GM12865 (cell line): ENCODE data around the gene AP2A2.

ENCODE experiments used
- DNase-seq: peaks from one replicate; pipeline ENCODE4 v3.0.0; 2010; ENCODE audit warnings: low read depth
- H3K4me3 ChIP-seq: 2 replicates; pipeline ENCODE4 v1.5.1; 2011; ENCODE audit warnings: mild to moderate bottlenecking, low read depth, low read length, control low read depth
- TF ChIP-seq, protein P1 (sequence below): IDR thresholded peaks from 2 replicates; pipeline ENCODE4 v1.5.1; 2011; ENCODE audit warnings: low read length, control low read depth, low read depth, inconsistent platforms; ENCODE audit not compliant: insufficient read depth; ENCODE audit errors: missing control alignments

The AP2A2 gene

GRCh38 chr11:1053121-1053901, 127.6 kb downstream of the AP2A2 start:
- TF ChIP-seq, protein P1, sequence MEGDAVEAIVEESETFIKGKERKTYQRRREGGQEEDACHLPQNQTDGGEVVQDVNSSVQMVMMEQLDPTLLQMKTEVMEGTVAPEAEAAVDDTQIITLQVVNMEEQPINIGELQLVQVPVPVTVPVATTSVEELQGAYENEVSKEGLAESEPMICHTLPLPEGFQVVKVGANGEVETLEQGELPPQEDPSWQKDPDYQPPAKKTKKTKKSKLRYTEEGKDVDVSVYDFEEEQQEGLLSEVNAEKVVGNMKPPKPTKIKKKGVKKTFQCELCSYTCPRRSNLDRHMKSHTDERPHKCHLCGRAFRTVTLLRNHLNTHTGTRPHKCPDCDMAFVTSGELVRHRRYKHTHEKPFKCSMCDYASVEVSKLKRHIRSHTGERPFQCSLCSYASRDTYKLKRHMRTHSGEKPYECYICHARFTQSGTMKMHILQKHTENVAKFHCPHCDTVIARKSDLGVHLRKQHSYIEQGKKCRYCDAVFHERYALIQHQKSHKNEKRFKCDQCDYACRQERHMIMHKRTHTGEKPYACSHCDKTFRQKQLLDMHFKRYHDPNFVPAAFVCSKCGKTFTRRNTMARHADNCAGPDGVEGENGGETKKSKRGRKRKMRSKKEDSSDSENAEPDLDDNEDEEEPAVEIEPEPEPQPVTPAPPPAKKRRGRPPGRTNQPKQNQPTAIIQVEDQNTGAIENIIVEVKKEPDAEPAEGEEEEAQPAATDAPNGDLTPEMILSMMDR: no peak
- H3K4me3 ChIP-seq: no peak overlapping the region
- no peak for DNase-seq

GRCh38 chr11:1054143-1055108, 128.8 kb downstream of the AP2A2 start:
- DNase-seq: no peak
- TF ChIP-seq, protein P1: no peak
- no peak overlapping the region for H3K4me3 ChIP-seq

DNA sequence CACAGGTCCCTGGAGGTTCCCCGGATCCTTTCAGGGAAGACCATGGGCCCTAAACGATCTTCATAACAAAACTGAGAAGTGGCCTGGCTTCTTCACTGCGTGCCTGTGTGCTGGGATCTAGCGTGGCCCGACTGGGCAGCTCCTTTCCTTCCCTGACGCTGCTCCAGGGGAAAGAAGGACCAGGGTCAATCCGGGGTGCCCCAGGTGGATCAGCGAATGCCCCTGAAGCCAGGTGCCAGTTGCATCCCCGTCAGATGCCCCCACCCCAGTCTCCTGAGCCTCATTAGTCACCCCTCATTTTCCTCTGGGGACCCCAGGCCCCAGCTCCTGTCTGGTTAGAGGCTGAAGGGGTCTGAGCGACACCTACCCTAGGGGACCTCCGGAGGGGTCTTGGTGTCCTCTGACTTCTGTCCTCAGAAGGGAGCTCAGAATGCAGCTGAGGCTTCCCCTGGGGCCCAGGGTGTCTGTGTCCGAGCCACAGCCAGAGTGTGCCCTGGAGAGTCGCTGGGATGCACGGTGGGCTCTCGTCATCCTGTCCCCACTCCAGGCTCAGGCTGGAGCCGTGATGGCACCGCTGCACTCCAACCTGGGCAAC, 129.5 kb downstream of the AP2A2 start:
- TF ChIP-seq, protein P1: no peak
- no peak for DNase-seq
- no peak overlapping the region for H3K4me3 ChIP-seq

GRCh38 chr11:1055990-1056771, 130.5 kb downstream of the AP2A2 start:
- DNase-seq: no peak
- H3K4me3 ChIP-seq: no peak overlapping the region
- TF ChIP-seq, protein P1: no peak

DNA sequence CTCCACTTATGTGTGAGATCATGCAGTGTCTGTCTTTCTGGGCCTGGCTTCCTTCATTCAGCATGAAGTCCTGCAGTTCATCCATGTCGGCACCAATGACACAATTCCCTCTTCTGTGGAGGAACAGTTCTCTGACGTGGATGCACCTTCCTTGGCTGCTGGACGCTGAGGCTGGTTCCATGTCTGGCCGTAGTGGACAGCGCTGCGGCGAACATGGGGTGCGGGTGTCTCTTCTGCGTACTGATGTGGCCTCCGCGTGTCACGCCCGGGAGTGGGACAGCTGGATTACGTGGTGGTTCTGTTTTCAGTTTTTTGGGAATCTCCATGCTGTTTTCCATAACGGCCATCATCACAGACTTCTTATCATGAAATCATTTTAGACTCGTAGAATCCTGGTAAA, 132.1 kb downstream of the AP2A2 start:
- TF ChIP-seq, protein P1: no peak
- no peak for DNase-seq
- H3K4me3 ChIP-seq: no peak overlapping the region

DNA sequence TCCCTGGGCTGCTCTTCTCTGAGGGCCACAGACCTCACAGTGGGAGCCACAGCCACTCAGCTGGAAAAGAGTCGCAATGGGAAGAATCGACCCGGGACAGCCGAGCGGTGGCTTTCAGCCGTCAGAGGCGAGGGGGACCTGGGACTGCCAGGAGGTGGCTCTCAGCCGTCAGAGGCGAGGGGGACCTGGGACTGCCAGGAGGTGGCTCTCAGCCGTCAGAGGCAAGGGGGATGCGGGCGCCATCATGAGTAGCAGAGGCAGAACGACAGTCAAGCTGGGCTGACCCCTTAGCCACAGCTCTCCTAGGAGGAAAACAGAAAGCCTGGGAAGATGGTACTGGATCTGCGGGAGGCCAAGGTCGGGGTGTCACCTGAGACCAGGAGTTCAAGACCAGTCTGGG, 134.1 kb downstream of the AP2A2 start:
- H3K4me3 ChIP-seq: no peak overlapping the region
- TF ChIP-seq, protein P1: no peak
- no peak for DNase-seq
